CD4-positive, alpha-beta T cell treated with Interleukin-15 for 1 hour (primary cell): Measurements from ENCODE around the gene COBL.
"Not testable (repeated sequence)": the region's sequence is repeated elsewhere in the genome, so short reads cannot be mapped to it uniquely, and the experiment has no call there.

Source experiments
- DNase-seq: peaks from one replicate; pipeline ENCODE4 v3.0.0-alpha.2; 2020

The COBL gene

DNA sequence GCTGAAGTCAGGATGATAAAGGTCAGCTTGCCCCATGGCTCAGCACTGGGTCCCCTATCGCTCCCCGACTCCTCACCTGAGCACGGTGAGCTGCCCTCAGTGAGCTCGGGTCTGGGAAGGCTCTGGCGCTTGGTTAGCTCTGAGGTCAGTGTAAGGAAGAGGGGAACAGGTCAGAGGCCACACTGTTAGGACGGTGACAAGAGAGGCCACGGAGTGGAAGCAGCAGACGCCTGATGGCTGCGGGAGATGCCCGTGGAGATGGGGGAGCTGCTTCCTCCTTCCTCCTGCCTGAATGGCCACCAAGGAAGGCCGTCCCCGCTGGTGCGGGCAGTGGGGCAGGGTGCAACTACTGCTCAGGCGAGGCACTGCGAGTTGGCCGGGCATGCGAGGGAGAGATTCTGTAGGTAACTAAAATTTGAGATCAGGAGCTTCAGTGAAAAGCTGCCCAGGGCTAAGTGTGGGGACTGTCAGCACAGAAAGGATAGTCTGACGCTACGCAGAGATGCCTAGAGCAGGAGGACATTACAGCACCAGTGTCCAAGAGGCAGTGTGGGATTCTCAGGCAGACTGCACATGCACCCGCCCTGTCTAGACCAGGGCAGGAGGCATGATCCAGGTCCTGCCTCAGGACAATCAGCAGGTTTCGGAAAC, 302.6 kb downstream of the COBL start:
- no peak for DNase-seq

- no peak for DNase-seq
Measured at GRCh38 chr7:51013218-51013786, 303.3 kb downstream of the COBL start.

- DNase-seq: no peak
Measured at GRCh38 chr7:51012569-51013217, 303.9 kb downstream of the COBL start.

GRCh38 chr7:51011710-51012350, 304.8 kb downstream of the COBL start:
- no peak for DNase-seq

DNA sequence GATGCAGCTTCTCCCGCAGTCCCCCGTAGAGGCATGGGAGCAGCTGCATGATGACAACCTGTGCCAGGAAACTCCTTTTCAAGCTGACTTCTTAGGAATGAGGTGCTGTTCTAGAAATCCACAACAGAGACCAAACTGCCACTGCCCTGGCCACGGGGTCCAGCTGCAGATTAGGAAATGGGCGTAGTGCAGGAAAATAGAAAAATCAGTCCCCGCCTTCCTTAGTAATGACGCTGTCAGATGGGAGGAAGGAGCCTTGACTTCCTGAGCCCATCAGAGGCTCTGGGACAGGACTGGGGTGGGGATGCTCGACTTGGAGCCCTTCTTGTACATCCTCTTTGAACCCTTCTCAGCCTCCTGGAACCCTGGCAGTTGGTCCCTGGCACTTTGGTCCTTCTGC, 306.1 kb downstream of the COBL start:
- DNase-seq: no peak

DNA sequence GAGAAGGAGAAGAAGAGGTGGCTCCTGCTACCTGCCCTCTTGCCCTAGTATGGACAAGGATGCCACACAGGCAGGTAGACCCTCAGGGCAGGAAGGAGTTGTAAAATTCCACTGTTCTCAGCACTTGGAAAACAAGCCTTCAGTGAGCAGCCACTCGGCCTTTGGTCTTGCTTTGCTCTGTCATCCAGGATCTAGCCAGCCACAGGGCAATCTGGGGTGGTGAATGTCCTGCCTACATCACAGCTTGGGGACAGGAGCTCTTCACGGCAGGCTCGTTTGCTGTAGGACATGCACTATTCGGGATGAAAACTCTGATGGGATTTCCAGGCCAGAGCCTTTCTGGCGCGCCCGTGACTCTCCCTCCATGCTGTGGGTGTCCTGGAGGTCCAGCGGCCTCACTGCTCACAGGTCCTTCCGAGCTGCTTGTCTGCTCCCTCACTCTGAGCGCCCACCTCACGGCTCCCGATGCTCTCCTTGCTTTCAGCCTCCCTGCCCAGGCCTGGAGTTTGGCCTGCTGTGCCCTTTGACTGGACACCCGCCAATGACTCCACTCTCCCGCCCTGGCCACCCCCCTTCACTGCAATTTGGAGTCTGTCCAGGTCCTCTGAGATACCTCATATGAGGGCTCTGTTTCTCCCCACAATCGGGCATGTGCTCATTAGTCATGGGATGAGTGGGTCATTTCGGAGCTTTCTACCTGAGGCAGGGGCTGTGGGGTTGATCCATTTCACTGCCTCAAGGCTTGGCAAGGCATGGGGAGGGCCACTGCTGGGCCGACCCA, 306.7 kb downstream of the COBL start:
- DNase-seq: no peak

GRCh38 chr7:51007551-51008505, 308.8 kb downstream of the COBL start:
- no peak for DNase-seq

DNA sequence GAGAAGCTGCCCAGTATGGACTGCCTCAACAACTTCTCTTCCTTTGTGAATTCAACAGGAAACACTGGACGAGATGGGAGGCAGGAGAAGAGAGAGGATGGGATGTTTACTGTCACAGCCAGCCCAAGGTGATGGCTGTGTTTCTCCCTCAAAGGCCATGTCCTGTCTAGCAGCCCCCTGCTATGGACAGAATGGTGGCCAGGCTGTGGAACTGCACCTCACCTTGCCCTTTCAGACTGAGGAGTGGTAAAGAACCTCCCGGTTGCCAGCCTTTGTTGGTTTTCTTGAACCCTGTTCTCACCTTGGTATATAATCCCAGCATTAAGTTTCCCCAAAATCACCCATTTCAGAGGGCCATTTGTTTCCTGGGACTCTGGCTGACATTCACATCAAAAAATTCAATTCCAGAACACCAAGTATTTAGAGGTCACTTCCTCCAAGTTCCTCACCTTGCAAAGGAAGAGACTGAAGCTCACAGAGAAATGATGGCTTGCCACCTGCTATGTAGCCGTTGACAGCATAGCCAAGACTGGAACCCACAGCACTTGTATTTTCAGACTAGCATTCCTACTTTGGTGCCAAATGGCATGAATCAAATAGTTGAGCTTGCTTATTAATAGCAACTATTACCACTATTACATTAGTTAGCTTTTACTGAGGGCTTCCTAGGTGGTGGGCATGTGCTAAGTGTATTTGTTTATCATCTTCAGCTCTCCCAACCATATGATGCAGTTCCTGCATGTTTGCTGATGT, 309.9 kb downstream of the COBL start:
- DNase-seq: no peak

GRCh38 chr7:51005074-51005473, 311.5 kb downstream of the COBL start:
- no peak for DNase-seq

- no peak for DNase-seq
Measured at GRCh38 chr7:51000956-51001355, 315.7 kb downstream of the COBL start.

DNA sequence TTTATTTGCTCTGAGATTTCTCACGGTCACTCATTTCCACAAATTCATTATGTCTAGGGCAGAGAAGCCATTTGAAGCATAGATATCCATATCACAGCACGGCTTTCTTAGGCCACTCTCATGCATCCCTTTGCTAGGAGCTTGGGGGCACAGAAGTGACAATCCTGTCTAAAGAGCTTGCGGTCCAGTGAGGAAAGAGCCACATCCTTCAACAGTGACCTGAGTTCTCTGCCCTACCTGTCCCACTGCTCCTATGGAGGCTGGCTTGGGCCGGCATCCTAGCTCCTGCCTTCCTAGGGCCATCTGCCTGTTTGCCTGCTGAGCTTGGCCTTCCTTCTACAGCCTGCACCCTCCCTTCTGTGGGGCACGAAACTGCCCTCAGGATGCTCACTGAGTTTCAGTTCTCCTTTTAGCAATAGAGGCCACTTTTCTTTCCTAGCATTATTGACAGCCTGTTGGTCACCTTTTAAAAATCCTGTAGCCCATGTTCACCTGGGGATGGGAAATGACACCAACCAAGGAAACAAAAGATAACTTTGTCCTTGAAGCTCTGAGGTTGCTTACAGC, 321.8 kb downstream of the COBL start:
- no peak for DNase-seq

DNA sequence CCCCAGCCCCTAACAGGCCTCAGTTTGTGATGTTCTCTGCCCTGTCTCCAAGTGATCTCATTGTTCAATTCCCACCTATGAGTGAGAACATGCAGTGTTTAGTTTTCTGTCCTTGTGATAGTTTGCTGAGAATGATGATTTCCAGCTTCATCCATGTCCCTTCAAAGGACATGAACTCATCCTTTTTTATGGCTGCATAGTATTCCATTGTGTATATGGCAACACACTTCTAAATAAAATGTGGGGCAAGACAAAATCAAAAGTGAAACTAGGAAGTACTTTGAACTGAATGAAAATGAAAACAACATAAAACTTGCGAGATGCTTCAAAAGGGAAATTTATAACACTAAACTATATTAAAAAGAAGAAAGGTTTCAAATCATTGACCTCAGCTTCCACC, 326.4 kb downstream of the COBL start:
- not testable (repeated sequence) for DNase-seq

DNA sequence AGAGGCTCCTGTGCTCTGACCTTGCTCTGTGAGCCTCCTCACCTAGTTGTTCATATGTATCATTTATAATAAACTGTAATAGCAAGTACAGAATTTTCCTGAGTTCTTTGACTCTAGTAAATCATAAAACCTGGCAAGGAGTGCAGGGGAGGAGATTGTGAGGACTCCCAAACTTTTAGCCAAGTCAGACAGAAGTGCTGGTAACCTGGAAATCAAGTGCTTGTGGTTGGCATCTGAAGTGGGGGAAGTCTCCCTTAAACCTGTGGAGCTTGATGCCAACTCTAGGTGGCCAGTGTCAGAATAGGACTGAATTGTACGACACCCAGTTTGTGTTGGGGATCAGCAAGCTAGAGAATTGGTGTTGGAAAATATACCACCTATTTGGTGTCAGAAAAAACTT, 327.6 kb downstream of the COBL start:
- DNase-seq: no peak

DNA sequence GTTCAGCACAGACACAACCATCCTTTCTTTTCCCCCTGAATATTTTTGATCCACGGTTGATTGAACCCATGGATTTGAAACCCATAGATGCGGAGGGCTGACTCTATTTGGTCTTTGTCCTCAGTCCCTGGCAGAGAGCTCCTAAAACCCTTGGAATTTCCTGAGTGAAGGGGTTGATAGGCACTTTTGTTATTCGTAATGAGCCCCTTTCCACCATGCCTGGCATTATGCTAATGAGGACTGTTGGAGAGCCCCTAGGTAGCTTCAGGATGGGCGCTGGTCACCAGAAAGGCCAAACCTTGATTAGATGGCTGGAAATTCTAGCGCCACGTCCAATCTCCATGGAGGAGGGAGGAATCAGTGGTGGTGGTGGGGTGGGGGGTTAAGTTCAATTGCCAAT, 328.1 kb downstream of the COBL start:
- DNase-seq: no peak

DNA sequence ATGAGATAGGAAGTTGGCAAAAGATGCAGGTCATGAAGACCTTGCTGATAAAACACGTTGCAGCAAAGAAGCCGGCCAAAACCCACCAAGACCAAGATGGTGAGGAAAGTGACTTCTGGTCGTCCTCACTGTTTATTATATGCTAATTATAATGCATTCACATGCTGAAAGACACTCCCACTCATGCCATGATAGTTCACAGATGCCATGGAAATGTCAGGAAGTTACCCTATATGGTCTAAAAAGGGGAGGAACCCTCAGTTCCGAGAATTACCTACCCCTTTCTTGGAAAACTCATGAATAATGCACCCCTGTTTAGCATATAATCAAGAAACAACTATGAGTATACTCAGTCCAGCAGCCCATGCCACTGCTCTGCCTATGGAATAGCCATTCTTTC, 331.5 kb downstream of the COBL start:
- no peak for DNase-seq

DNA sequence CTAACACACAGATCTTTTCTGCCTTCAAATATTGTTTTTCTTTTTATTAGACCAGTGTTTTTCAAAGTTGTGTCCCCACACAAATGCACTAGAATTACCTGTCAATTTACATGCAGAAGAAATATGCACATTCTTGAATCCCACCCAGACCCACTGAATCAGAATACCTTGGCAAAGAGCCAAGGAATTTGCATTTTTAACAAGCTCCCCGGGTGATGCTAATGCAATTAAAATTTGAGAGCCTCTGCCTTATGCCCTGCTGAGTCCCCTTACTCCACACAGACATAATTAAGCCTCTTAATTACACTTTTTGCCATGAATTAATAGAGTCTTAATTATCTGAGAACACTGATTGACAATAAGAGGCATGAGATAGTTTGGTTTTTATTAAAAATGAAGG, 332.8 kb downstream of the COBL start:
- DNase-seq: no peak

DNA sequence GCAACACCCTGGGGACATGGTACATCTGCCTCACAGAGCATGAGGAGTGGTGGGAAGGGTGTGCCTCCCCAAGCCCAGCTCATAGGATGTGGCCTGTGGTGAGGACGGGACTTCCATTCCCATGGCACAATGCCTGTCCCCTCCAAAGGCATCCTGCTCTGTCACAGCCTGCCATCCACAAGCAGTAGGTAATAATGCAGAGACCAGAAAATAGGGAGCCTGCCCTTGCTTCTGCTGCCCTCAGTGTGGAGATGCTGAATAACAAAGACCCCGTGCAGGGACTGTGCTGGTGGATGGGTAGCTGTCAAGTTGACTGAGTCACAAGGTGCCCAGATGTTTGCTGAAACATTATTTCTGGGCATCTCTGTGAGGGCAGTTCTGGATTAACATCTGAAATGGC, 334.0 kb downstream of the COBL start:
- no peak for DNase-seq

DNA sequence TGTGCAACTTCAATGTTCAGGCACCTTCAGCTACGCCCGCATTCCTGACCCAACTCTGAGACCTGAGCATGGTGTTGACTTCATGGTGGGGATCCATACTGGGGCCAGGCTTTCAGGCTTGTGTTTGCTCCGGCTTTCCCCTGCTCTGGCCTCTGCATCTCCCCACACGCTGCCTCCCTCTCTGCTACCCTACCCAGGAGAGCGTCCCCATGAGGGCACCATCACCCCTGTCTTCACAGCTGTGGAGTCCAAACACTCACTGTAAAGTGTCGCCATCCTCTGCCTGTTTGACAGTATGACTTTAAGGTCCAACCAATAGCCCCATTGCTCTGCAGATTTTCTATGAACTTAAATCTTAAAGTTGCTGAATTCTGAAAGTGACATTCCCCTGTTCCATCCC, 334.9 kb downstream of the COBL start:
- DNase-seq: no peak

GRCh38 chr7:50980411-50980810, 336.2 kb downstream of the COBL start:
- no peak for DNase-seq

- no peak for DNase-seq
Measured at GRCh38 chr7:50978633-50979215, 337.9 kb downstream of the COBL start.

- DNase-seq: no peak
Measured at GRCh38 chr7:50977421-50977820, 339.2 kb downstream of the COBL start.
